Right atrium auricular region (tissue), 2 donors: ENCODE data around the gene EFNA1. TPM values are rescaled to one million over a fixed set of nuclear protein-coding genes. Genes with fewer than 3 reads are reported as not detected.
"Not testable (repeated sequence)": the region's sequence is repeated elsewhere in the genome, so short reads cannot be mapped to it uniquely, and the experiment has no call there.

ENCODE experiments used
- DNase-seq: peaks from one replicate; pipeline ENCODE4 v3.0.0-alpha.2; 2019; ENCODE audit warnings: low spot score
- H3K27ac ChIP-seq, 2 donors: fragments of 200-600 bp; sonication (generic); 1 replicate in 1 of 2; 2 replicates in 1 of 2; pipeline ENCODE4 v1.5.1; 2016 to 2019
- H3K27me3 ChIP-seq, 2 donors: fragments of 200-600 bp; sonication (generic); one replicate each; pipeline versions ENCODE4 v1.5.1 to v1.6.0; 2017 to 2019
- H3K36me3 ChIP-seq: fragments of 200-600 bp; sonication (generic); one replicate; pipeline ENCODE4 v1.5.1; 2016
- H3K4me1 ChIP-seq, 2 donors: fragments of 200-600 bp; sonication (generic); one replicate each; pipeline versions ENCODE4 v1.5.1 to v1.6.0; 2017 to 2019
- H3K4me3 ChIP-seq, 2 donors: fragments of 200-600 bp; sonication (generic); 1 replicate in 1 of 2; 2 replicates in 1 of 2; pipeline ENCODE4 v1.5.1; 2017 to 2019; ENCODE audit warnings: mild to moderate bottlenecking in 1 of 2, moderate library complexity in 1 of 2
- H3K9me3 ChIP-seq, 2 donors: fragments of 200-600 bp; sonication (generic); one replicate each; pipeline ENCODE4 v1.5.1; 2019
- total RNA-seq, 2 donors: library from RNA; depleted of rRNA; stranded (reverse); fragments of >200 nt; gene quantifications; one replicate each; pipeline ENCODE4 v1.1.0, GENCODE V29; 2016
- TF ChIP-seq, protein P1 (sequence below), 2 donors: fragments of 200-600 bp; sonication (generic); IDR thresholded peaks; one replicate each; pipeline ENCODE4 v1.5.1; 2019; ENCODE audit warnings: antibody characterized with exemption in 2 of 2

Gene EFNA1
- total RNA-seq, 2 donors from 2014 or later: 24.8 to 41.4 TPM

DNA sequence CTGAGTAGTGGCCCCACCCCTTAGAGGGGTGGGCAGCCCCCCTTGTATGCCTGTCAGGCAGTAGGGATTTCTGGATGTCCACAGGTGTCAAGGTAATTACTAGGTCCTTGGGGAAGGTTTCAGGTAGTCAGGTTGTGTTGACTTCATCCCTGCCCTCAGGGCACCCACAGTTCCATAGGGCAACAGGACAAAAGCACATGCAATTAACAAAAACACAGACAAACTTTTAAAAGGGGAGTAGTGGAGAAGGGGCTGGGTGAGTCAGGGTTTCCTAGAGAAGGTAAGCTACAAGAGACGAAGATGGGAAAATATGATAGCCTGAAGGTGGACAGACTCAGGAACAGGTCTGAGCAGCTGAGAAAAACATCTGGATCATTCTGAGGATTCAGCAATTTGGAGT, 31.3 kb downstream of the EFNA1 start:
- H3K9me3 ChIP-seq: no peaks in the 10 kb centered on the region
- no peaks in the 10 kb centered on the region for H3K27me3 ChIP-seq
- DNase-seq: no peak
- TF ChIP-seq, protein P1, sequence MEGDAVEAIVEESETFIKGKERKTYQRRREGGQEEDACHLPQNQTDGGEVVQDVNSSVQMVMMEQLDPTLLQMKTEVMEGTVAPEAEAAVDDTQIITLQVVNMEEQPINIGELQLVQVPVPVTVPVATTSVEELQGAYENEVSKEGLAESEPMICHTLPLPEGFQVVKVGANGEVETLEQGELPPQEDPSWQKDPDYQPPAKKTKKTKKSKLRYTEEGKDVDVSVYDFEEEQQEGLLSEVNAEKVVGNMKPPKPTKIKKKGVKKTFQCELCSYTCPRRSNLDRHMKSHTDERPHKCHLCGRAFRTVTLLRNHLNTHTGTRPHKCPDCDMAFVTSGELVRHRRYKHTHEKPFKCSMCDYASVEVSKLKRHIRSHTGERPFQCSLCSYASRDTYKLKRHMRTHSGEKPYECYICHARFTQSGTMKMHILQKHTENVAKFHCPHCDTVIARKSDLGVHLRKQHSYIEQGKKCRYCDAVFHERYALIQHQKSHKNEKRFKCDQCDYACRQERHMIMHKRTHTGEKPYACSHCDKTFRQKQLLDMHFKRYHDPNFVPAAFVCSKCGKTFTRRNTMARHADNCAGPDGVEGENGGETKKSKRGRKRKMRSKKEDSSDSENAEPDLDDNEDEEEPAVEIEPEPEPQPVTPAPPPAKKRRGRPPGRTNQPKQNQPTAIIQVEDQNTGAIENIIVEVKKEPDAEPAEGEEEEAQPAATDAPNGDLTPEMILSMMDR (IDR thresholded peaks at IDR 0.05): no peak
- no peak overlapping the region for H3K4me3 ChIP-seq
- H3K4me1 ChIP-seq: no peaks in the 10 kb centered on the region
- H3K27ac ChIP-seq: no peak overlapping the region
- H3K36me3 ChIP-seq: no peaks in the 10 kb centered on the region

DNA sequence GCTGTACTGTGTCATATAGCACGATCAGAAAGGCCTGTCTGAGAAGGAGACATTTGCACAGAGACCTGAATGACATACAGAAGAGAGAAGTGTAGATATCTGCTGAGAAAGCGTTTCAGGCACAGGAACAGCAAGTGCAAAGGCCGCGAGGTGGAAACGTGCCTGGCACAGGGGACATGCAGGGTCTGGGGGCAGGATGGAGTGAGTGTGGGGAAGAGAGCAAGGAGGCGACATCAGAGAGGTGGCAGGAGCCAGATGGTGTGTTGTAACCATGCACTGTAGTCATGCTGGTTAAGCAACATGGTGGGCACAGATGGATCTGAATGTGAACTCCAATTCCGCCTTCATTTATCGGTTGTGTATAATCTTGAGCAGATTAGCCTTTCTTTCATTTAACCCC, 32.5 kb downstream of the EFNA1 start:
- Histone ChIP-seq H3K4me1 (no peaks in the 10 kb centered on the region), H3K36me3 (no peaks in the 10 kb centered on the region), H3K27me3 (no peaks in the 10 kb centered on the region), H3K27ac (no peak overlapping the region), H3K9me3 (no peaks in the 10 kb centered on the region), H3K4me3 (no peak overlapping the region)
- TF ChIP-seq, protein P1 (IDR thresholded peaks at IDR 0.05): no peak
- no peak for DNase-seq

DNA sequence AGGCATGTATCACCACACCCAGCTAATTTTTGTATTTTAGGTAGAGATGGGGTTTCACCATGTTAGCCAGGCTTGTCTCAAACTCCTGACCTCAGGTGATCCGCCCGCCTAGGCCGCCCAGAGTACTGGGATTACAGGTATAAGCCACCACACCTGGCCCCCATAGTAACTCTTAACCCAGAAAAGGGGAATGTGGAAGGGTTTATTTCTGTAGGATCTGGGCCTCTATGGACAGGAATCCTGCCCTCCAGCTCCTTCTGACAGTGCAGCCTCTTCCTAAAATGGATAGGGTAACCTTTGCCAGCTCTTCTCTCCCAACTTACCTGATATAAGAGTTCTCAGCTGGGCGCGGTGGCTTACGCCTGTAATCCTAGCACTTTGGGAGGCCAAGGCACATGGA, 35.0 kb downstream of the EFNA1 start:
- H3K4me1 ChIP-seq: peaks cover 0 to 19% of the 10 kb centered on the region in 2 donors
- H3K9me3 ChIP-seq, DNase-seq, H3K4me3 ChIP-seq, H3K27ac ChIP-seq, H3K27me3 ChIP-seq, H3K36me3 ChIP-seq: not testable (repeated sequence)

DNA sequence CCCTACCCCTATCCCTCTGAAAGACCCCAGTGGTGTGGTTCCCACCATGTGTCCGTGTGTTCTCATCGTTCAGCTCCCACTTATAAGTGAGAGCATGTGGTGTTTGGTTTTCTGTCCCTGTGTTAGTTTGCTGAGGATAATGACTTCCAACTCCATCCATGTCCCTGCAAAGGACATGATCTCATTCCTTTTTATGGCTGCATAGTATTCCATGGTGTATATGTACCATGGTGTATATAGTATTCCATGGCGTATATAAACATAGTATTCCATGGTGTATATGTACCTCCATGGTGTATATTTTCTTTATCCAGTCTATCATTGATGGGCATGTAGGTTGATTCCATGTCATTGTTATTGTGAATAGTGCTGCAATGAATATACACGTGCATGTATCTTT, 36.1 kb downstream of the EFNA1 start:
- H3K36me3 ChIP-seq, H3K4me3 ChIP-seq, DNase-seq, H3K27ac ChIP-seq, H3K9me3 ChIP-seq, H3K27me3 ChIP-seq: not testable (repeated sequence)
- peaks cover 0 to 24% of the 10 kb centered on the region in 2 donors for H3K4me1 ChIP-seq

DNA sequence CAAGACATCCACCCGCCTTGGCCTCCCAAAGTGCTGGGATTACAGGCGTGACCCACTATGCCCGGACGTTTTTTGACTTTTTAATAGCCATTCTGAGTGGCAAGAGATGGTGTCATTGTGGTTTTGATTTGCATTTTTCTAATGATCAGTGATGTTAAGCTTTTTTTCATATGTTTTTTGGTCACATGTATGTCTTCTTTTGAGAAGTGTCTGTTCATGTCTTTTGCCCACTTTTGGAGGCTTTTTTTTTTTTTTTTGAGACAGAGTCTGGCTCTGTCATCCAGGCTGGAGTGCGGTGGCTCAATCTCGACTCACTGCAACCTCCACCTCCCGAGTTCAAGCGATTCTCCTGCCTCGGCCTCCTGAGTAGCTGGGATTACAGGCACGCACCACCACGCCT, 36.9 kb downstream of the EFNA1 start:
- not testable (repeated sequence) for H3K9me3 ChIP-seq, DNase-seq

DNA sequence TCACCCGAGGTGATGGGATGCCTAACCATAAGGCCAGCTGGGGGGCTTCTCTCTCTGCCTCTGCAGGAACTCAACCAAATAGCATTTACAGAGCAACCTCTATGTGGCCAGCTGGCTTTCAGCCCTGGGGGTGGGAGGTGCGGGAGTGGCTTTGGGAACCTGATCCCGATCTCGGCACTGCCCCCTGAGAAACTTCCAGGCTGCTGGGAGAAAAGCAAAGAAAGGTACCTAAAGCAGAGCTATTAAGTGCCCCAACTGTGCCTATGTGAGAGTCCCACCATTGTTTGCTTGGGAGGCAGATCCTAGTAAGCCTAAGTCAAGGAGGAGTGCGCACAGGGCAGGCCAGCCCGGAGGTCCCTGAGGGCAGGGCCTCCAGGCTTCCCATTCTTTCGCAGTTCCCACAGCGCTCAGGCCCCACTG, 38.4 kb downstream of the EFNA1 start:
- Histone ChIP-seq H3K36me3 (peaks cover 16% of the 10 kb centered on the region), H3K4me3 (no peak overlapping the region), H3K27ac (peak overlapping the region; percentile 18 to 60), H3K9me3 (no peaks in the 10 kb centered on the region), H3K27me3 (no peaks in the 10 kb centered on the region), H3K4me1 (peaks cover 0 to 24% of the 10 kb centered on the region in 2 donors)
- TF ChIP-seq, protein P1 (IDR thresholded peaks at IDR 0.05): no peak
- DNase-seq: peak; percentile 57

More for the DNA sequence above, 36.9 kb downstream of the EFNA1 start:
- H3K4me1 ChIP-seq: peaks cover 0 to 24% of the 10 kb centered on the region in 2 donors
- not testable (repeated sequence) for H3K4me3 ChIP-seq, H3K27me3 ChIP-seq, H3K36me3 ChIP-seq, H3K27ac ChIP-seq

DNA sequence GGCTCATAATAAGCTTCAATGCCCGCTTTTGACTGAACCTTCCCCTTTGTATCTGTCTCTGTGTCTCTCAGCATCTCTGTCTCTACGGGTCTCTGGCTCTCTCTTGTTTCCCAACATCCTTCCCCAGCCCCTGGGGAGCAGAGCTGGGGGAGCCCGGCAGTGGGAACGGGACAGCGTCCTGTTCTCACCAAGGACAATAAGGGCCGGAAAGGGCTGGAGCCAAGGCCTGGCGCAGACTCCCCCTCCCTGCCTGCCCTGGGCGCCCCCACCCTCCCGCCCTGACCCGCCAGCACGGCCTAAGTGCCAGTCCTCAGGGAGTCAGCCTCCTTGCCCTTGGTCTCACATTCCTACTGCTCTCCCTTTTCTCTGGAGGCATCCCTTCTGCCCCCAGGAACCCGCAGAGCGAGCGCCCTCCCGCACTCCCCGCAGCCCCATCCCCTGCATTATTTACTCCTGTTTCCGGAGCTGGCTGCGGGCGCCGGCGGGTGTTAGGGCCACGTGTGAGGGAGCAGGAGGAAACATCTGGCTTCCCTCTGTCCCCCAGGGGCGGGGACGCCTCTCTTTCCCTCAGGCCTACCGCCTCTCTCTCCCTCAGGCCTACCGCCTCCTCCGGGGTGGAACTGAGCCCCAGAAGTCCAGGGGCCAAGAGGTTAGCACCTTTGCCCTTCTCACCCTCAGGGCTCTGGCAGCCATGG, 38.9 kb downstream of the EFNA1 start:
- Histone ChIP-seq H3K9me3 (no peaks in the 10 kb centered on the region), H3K4me3 (peak overlapping the region in 1 of 2 donors; percentile 13), H3K27ac (peak overlapping the region; percentile 53 to 60), H3K36me3 (peaks cover 16% of the 10 kb centered on the region), H3K27me3 (no peaks in the 10 kb centered on the region), H3K4me1 (peaks cover 0 to 24% of the 10 kb centered on the region in 2 donors)
- peak; percentile 65 for DNase-seq
- TF ChIP-seq, protein P1 (IDR thresholded peaks at IDR 0.05): no peak
